NCI-H460 (cell line): ENCODE data around the gene MRNIP. TPM values are rescaled to one million over a fixed set of nuclear protein-coding genes. Genes with fewer than 3 reads are reported as not detected.
"Not testable (repeated sequence)": the region's sequence is repeated elsewhere in the genome, so short reads cannot be mapped to it uniquely, and the experiment has no call there.

Experiments
- DNase-seq: peaks from one replicate; pipeline ENCODE4 v3.0.0-alpha.2; 2016; ENCODE audit warnings: low read depth; ENCODE audit errors: extremely low read depth
- total RNA-seq: library from RNA; depleted of rRNA; stranded (reverse); fragments of >200 nt; shearing (Covaris generic); gene quantifications from 2 replicates; pipeline ENCODE4 v1.2.3, GENCODE V29; 2014

Gene MRNIP
- total RNA-seq, 1 experiment from 2014 or later, result 21.5 TPM

DNA sequence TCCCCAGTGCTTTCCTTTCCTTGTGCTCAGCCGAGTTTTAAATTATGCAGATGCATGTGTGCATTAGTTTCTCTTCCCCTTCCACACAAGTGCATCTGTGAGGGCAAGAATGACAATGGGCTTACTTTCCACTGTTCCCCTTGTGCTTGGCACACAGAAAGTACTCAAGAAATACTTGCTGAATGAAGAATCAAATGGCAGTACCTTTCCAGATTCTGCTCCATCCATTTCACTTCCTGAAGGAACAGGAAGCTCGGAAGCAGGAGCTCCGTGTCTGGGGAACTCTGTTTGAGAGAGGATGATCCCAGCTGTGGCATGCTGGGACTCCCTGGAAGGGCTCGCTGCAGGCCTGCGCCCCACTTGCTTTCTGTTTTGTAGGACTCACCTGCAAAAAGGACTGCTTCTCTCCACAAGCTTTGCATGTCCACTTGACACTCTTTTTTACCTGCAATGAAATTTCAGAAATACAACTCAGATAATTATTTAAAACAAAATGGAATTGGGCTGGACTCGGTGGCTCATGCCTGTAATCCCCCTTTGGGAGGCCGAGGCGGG, 5.5 kb downstream of the MRNIP start:
- no peak for DNase-seq

DNA sequence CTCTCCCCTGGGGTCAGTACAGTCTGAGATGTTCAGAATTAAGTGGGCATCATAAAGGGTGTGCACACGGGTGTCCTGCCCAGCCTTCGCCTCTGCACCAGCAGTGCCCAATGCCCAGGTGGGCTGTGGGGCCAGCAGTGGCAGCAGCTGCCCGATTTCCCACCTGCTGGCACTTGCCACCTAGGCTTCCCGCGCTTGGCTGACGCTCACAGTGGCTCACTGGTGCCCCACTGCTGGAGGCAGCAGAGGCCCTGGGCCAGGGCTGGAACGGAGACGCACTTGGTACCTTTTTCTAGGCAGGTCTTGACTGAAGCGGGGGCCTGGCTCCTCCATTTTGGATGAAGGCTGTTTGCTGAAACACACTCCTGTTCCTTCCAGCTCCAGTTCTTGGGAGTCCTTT, 17.0 kb downstream of the MRNIP start:
- DNase-seq, result no peak

DNA sequence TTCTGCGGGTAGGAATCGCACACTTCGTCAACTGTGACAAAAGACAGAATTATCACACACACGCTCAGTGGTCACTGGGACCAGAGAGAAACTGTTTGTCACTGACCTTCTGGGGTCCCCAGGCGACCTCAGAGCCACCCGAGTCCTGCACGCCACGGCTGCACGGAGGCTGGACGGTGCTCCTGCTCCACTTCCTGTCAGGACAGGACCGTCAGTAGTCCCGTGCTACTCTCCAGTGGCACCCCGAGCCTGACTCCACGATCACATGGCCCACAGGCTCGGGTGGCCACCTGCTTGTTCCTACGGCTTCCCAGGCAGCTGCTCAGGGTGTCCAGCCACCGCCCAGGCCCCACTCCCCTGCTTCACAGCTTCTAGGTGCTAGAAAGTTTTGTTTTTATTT, 17.9 kb downstream of the MRNIP start:
- DNase-seq, result no peak

DNA sequence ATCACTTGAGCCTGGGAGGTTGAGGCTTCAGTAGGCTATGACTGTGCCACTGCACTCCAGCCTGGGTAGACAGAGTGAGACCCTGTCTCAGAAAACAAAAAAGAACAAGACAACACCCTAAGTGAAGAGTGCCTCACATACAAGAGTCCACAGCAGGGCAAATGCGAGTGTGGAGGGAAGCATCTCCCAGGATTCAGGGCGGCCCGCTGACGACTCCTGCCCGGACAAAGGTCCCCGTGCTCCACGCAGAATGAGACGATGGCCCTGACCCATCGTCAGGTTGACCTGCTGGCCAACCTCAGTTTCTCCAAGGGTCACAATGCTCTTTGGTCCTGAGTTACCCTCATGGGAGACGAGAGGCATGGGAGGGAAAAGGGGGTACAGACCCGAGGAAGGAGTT, 18.3 kb downstream of the MRNIP start:
- DNase-seq, result no peak

GRCh38 chr5:179839328-179840256, 19.0 kb downstream of the MRNIP start:
- no peak for DNase-seq

DNA sequence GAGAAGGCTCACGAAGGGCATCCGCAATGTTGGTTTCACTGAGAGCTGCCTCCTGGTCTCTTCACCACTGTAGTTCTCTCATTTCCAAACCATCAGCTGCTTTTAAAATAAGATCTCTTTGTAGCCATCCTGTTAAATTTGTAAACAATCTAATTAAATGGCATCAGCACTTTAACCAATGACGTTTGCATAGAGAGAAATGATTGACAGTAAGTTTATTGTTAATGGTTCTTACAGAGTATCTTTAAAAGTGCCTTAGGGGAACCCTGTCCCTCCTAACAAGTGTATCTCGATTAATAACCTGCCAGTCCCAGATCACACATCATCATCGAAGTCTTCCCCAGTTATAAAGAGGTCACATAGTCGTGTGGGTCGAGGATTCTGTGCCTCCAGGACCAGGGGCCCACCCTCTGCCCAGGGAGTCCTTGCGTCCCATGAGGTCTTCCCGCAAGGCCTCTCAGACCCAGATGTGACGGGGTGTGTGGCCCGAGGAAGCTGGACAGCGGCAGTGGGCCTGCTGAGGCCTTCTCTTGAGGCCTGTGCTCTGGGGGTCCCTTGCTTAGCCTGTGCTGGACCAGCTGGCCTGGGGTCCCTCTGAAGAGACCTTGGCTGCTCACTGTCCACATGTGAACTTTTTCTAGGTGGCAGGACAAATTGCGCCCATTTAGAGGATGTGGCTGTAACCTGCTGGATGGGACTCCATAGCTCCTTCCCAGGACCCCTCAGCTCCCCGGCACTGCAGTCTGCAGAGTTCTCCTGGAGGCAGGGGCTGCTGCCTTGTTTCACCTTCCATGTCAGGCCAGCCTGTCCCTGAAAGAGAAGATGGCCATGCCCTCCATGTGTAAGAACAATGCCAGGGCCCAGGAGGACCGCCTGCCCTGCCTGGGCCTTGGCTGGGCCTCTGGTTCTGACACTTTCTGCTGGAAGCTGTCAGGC, 21.3 kb downstream of the MRNIP start:
- no peak for DNase-seq

DNA sequence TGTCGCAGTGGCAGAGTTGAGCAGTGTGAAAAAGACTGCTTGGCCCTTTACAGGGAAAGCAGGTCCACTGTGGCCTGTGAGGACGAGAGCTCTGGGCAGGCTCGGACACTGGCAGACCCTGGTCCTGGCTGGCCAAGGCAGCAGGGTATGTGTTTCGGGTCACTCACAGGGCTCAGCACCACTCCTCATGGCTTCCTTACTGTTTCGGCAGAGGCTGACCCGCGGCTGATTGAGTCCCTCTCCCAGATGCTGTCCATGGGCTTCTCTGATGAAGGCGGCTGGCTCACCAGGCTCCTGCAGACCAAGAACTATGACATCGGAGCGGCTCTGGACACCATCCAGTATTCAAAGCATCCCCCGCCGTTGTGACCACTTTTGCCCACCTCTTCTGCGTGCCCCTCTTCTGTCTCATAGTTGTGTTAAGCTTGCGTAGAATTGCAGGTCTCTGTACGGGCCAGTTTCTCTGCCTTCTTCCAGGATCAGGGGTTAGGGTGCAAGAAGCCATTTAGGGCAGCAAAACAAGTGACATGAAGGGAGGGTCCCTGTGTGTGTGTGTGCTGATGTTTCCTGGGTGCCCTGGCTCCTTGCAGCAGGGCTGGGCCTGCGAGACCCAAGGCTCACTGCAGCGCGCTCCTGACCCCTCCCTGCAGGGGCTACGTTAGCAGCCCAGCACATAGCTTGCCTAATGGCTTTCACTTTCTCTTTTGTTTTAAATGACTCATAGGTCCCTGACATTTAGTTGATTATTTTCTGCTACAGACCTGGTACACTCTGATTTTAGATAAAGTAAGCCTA, 22.2 kb downstream of the MRNIP start:
- no peak for DNase-seq

- DNase-seq, result not testable (repeated sequence)
Observed at GRCh38 chr5:179834871-179835270, 23.7 kb downstream of the MRNIP start.

GRCh38 chr5:179834120-179834519, 24.5 kb downstream of the MRNIP start:
- no peak for DNase-seq

DNA sequence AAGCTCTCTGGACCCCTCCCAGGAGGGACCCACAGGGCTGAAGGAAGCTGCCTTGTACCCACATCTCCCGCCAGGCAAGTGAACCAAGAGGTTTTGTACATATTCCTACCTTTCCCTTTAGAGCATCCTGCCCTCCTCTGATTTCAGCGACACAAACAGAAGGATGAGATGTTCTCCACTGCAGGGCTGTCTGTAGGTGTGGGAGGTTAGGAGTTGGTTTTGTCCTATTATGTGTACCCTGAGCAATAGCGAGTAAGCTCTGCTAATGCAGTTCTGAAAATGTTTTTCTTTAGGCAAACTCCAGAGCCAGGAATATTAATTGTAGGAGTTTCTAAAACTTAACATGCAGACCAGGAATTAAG, 24.9 kb downstream of the MRNIP start:
- no peak for DNase-seq

DNA sequence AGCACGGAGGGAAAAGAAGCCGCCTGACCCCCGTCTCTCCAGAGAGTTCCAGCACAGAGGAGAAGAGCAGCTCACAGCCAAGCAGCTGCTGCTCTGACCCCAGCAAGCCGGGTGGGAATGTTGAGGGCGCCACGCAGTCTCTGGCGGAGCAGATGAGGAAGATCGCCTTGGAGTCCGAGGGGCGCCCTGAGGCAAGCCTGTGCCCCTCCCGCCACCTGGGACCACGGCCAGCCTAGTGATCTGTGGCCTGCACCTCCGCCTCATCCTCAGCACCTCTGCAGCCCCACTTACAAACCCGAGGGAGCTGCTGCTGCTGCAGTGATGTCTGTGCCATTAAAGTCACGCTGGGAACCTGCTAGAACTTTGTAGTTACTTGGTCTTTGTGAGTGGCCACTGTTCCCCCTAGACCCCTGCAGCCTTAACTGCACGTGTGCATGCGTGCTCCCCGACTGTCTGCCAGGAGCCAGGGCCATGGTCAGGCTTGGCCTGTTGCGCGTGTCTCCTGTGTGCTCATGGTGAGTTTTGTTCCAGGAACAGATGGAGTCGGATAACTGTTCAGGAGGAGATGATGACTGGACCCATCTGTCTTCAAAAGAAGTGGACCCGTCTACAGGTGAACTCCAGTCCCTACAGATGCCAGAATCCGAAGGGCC, 25.4 kb downstream of the MRNIP start:
- no peak for DNase-seq

- DNase-seq, result no peak
Observed at GRCh38 chr5:179832039-179832745, 26.4 kb downstream of the MRNIP start.

DNA sequence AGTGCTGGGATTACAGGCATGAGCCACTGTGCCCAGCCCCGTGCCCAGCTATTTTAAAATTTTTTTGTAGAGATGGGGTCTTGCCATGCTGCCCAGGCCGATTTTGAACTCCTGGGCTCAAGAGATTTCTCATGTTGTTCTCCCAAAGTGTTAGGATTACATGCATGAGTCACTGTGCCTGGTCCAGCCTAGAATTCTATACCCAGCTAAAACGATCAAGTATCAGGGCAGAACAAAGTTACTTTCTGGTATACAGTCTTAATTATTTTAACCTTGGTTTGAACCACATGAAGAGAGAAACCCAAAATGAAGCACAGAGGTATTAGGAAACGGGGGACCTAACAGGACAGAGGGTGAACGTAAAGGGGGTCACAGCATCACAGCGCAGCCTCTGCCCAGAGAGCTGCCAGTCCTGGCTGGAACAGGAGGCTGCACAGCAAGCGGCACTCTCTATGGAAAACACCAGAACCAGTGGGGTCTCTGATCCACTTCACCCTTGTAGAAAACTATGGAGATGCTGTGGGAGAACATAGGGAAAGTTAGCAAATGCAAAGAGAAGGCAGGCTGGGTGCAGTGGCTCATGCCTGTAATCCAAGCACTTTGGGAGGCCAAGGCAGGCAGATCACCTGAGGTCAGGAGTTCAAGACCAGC, 27.7 kb downstream of the MRNIP start:
- no peak for DNase-seq

GRCh38 chr5:179829732-179830435, 28.7 kb downstream of the MRNIP start:
- no peak for DNase-seq

GRCh38 chr5:179828756-179829421, 29.7 kb downstream of the MRNIP start:
- no peak for DNase-seq

GRCh38 chr5:179827680-179828079, 30.9 kb downstream of the MRNIP start:
- DNase-seq, result no peak

DNA sequence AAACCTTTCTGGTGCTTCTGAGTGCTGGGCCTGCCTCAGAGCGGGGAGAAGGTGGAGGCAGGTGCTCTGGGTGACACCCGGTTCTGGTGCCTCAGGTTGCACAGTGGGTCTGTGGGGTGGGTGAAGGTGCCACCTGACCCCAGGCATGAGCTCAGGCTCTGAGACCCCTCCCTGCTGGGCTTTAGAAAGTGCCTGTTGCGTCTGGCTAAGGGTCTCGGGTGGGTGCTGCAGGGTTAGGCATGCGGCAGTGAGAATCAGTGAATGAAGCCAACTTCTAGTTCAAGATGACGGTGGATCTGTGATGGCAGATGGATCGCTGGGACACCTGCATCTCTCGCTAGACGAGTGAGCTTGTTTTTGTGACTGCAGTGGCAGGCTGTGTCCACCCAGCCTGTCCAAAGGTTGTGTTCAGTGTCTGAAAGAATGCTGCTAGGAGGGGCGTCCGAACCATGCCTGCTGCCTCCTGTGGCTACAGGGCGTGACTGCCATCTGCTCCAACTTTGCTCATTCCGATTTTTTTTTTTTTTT, 32.9 kb downstream of the MRNIP start:
- DNase-seq, result no peak
